Measurements from ENCODE around the gene FYN. TPM values are rescaled to one million over a fixed set of nuclear protein-coding genes. Genes with fewer than 3 reads are reported as not detected.

Gene FYN
- total and polyA plus RNA-seq, 9 of the 15 experiments (the other 6 are each of a cell fraction or from before 2014, with no cell fraction given), result 2.9 to 22.1 (median 11.4) TPM

DNA sequence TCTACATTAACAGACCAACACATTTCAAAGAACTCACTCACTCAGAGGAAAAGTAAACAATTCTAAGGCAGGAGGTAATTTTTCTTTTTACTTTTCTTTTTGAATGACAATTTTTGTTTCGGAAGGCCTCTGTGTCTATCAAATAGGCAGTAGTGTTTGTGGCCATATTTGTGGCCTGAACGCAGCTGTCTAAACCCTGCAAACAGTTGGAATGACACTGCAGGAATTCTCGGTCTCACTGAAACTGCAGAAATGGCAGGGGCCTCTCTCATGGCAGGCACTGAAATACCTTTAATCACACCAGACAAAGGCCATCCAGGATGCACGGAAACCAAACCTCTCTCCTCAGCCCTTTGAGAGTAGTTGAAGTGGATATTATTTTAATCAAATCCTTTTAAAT, 30.4 kb downstream of the FYN start (continued):
- TF ChIP-seq, protein P1, sequence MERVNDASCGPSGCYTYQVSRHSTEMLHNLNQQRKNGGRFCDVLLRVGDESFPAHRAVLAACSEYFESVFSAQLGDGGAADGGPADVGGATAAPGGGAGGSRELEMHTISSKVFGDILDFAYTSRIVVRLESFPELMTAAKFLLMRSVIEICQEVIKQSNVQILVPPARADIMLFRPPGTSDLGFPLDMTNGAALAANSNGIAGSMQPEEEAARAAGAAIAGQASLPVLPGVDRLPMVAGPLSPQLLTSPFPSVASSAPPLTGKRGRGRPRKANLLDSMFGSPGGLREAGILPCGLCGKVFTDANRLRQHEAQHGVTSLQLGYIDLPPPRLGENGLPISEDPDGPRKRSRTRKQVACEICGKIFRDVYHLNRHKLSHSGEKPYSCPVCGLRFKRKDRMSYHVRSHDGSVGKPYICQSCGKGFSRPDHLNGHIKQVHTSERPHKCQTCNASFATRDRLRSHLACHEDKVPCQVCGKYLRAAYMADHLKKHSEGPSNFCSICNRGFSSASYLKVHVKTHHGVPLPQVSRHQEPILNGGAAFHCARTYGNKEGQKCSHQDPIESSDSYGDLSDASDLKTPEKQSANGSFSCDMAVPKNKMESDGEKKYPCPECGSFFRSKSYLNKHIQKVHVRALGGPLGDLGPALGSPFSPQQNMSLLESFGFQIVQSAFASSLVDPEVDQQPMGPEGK (CRISPR knock-in tag; IDR thresholded peaks at IDR 0.05; ENCODE audit: borderline replicate concordance), result no peak
- no peak for TF ChIP-seq NUFIP1 (IDR thresholded peaks at IDR 0.05; ENCODE audit: partially characterized antibody)
- TF ChIP-seq HDAC1 (IDR thresholded peaks at IDR 0.05), result no peak
- TF ChIP-seq, protein P2, sequence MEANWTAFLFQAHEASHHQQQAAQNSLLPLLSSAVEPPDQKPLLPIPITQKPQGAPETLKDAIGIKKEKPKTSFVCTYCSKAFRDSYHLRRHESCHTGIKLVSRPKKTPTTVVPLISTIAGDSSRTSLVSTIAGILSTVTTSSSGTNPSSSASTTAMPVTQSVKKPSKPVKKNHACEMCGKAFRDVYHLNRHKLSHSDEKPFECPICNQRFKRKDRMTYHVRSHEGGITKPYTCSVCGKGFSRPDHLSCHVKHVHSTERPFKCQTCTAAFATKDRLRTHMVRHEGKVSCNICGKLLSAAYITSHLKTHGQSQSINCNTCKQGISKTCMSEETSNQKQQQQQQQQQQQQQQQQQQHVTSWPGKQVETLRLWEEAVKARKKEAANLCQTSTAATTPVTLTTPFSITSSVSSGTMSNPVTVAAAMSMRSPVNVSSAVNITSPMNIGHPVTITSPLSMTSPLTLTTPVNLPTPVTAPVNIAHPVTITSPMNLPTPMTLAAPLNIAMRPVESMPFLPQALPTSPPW (CRISPR knock-in tag; IDR thresholded peaks at IDR 0.05), result no peak
- TF ChIP-seq HMG20A (CRISPR knock-in tag; conservative IDR thresholded peaks at IDR 0.05), result no peak
- no peak for TF ChIP-seq EWSR1 (IDR thresholded peaks at IDR 0.05; ENCODE audit: borderline replicate concordance, low read depth, partially characterized antibody)
- no peak for TF ChIP-seq FOXJ2 (tag; IDR thresholded peaks at IDR 0.05)
- no peak for TF ChIP-seq ZNF780A (CRISPR knock-in tag; IDR thresholded peaks at IDR 0.05)
- TF ChIP-seq ZNF778 (CRISPR knock-in tag; IDR thresholded peaks at IDR 0.05), result no peak
- TF ChIP-seq CHCHD3 (CRISPR knock-in tag; IDR thresholded peaks at IDR 0.05), result no peak
- TF ChIP-seq KDM5B (IDR thresholded peaks at IDR 0.05; ENCODE audit: insufficient replicate concordance, low read depth, low read length), result no peak
- no peak for TF ChIP-seq ARID1B (IDR thresholded peaks at IDR 0.05)
- TF ChIP-seq, protein P3, sequence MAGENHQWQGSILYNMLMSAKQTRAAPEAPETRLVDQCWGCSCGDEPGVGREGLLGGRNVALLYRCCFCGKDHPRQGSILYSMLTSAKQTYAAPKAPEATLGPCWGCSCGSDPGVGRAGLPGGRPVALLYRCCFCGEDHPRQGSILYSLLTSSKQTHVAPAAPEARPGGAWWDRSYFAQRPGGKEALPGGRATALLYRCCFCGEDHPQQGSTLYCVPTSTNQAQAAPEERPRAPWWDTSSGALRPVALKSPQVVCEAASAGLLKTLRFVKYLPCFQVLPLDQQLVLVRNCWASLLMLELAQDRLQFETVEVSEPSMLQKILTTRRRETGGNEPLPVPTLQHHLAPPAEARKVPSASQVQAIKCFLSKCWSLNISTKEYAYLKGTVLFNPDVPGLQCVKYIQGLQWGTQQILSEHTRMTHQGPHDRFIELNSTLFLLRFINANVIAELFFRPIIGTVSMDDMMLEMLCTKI (IDR thresholded peaks at IDR 0.05; ENCODE audit: partially characterized antibody), result no peak
- TF ChIP-seq XRCC3 (IDR thresholded peaks at IDR 0.05), result no peak
- no peak for TF ChIP-seq ZNF324 (CRISPR knock-in tag; IDR thresholded peaks at IDR 0.05)
- TF ChIP-seq ZNF316 (IDR thresholded peaks at IDR 0.05), result peak; percentile 59
- TF ChIP-seq BMI1 (IDR thresholded peaks at IDR 0.05; ENCODE audit: low read length), result no peak
- TF ChIP-seq ZNF282 (CRISPR knock-in tag; IDR thresholded peaks at IDR 0.05), result no peak
- peak; percentile 10; the same call in 1 of the 2 replicates for TF ChIP-seq ZFX (CRISPR knock-in tag; IDR thresholded peaks at IDR 0.05)
- no peak for TF ChIP-seq TEAD2 (tag; IDR thresholded peaks at IDR 0.05)
- TF ChIP-seq ZNF668 (CRISPR knock-in tag; IDR thresholded peaks at IDR 0.05), result no peak
- no peak for TF ChIP-seq NFYB (IDR thresholded peaks at IDR 0.05; ENCODE audit: extremely low read depth, insufficient read length)
- TF ChIP-seq EGR1 (conservative IDR thresholded peaks at IDR 0.05), result no peak
- no peak for TF ChIP-seq SREBF1 (IDR thresholded peaks at IDR 0.05; ENCODE audit: borderline replicate concordance, low read depth, low read length)
- TF ChIP-seq, protein P4, sequence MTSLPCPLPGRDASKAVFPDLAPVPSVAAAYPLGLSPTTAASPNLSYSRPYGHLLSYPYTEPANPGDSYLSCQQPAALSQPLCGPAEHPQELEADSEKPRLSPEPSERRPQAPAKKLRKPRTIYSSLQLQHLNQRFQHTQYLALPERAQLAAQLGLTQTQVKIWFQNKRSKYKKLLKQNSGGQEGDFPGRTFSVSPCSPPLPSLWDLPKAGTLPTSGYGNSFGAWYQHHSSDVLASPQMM (CRISPR knock-in tag; IDR thresholded peaks at IDR 0.05), result no peak
- TF ChIP-seq JUND (IDR thresholded peaks at IDR 0.05; ENCODE audit: borderline replicate concordance, low read depth, low read length), result 0 out of 2 replicates have a peak, but pooled peaks have one; percentile 7
- no peak; the same call in 2 of the 3 replicates for TF ChIP-seq JUND (tag; IDR thresholded peaks at IDR 0.05; ENCODE audit: borderline replicate concordance, low read depth, low read length)

All from K562 (cell line).